ENCODE data around the gene KASH5. TPM values are rescaled to one million over a fixed set of nuclear protein-coding genes. Genes with fewer than 3 reads are reported as not detected.

KASH5 gene
- total and polyA plus RNA-seq, 2 of the 4 experiments (the other 2 are of a cell fraction), result not detected

DNA sequence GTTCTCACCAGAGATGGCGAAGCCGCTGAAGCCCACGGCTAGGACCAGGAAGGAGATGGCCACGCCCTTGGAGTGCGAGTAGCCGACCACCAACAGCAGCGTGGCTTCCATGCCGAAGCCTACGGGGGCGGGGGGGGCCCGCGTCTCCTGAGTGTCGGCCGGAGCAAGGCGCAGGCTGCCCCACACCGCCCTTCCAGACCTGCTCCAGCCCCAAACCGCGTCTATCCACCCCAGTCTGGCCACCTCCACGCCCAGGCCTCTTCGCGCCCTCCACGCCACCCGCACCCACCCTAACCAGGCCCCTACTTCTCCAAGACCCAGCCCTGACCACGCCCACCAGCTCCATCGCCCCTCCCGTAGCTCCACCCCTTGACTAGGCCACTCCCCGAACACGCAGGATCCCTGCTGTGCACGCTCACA, 43.3 kb downstream of the KASH5 start:
- H3K27me3 ChIP-seq (ENCODE audit: control insufficient read depth, insufficient read depth, low read length), result peaks cover 95% of the 10 kb centered on the region

More for the DNA sequence above, 43.3 kb downstream of the KASH5 start:
- ATAC-seq (ENCODE audit: low read depth) (no peak), DNase-seq (no peak)
- 39% methylated on average over 12 of the region's 29 CpGs; no CpG with 5 or more reads in 1 of the 2 experiments for WGBS, 2 experiments (ENCODE audit: extremely low coverage in 2 of 2, insufficient read length in 1 of 2)
- Histone ChIP-seq H3K4me3 (ENCODE audit: insufficient read depth, low read depth, low read length) (no peak overlapping the region), H4K91ac (ENCODE audit: insufficient read depth, low read depth, low read length) (no peak overlapping the region), H3K9me3 (ENCODE audit: control insufficient read depth, insufficient read depth, low read length) (peaks cover 18% of the 10 kb centered on the region), H3K4me1 (ENCODE audit: control insufficient read depth, insufficient read depth, low read length) (no peaks in the 10 kb centered on the region), H2AK5ac (ENCODE audit: low read depth, low read length) (no peak overlapping the region), H3K14ac (replicated peaks; ENCODE audit: low read depth, low read length) (no peak overlapping the region), H2AK9ac (replicated peaks; ENCODE audit: low read depth, low read length, poor library complexity) (no peak overlapping the region), H4K5ac (ENCODE audit: low read depth, low read length) (no peak overlapping the region), H3K9me1 (ENCODE audit: insufficient read depth, low read length) (no peaks in the 10 kb centered on the region), H2AFZ (replicated peaks; ENCODE audit: low read length, poor library complexity) (no peak overlapping the region), H3K9ac (ENCODE audit: low read depth, low read length) (no peak overlapping the region), H4K8ac (ENCODE audit: low read depth in 2 of 2, low read length in 2 of 2) (no peak overlapping the region), H3K4me2 (ENCODE audit: low read depth, low read length) (no peak overlapping the region), H4K20me1 (ENCODE audit: insufficient read depth, low read length) (no peaks in the 10 kb centered on the region), H3K79me1 (ENCODE audit: low read depth in 1 of 2, low read length in 2 of 2) (no peaks in the 10 kb centered on the region), H3K18ac (ENCODE audit: low read depth, low read length) (no peak overlapping the region), H3K56ac (ENCODE audit: extremely low read depth, insufficient read depth, low read length) (no peak overlapping the region), H2BK120ac (ENCODE audit: low read depth, low read length) (no peak overlapping the region), H3K4ac (ENCODE audit: low read depth, low read length) (no peak overlapping the region), H3K27ac (ENCODE audit: insufficient read depth, low read length) (no peak overlapping the region), H2BK20ac (ENCODE audit: low read depth, low read length) (no peak overlapping the region), H3K23ac (ENCODE audit: low read depth, low read length) (no peak overlapping the region), H3K36me3 (ENCODE audit: control insufficient read depth, insufficient read depth, low read length) (no peaks in the 10 kb centered on the region), H2BK5ac (ENCODE audit: low read depth, low read length, poor library complexity, severe bottlenecking) (no peak overlapping the region), H2BK15ac (ENCODE audit: low read depth, low read length) (no peak overlapping the region)
- ChIA-PET POLR2A (ENCODE audit: unreplicated experiment) (interaction anchor here (0.6 to 0.7 kb wide), 2 partner anchors 15 to 21 kb away, joined by 3 to 6 read pairs; no protein-coding TSS in a partner anchor), CTCF (no interaction called here)
- intact Hi-C loops (cut with micrococcal nuclease) (no loop called here), dilution Hi-C loops (cut with HindIII; ENCODE audit: low sequenced_read_pairs, unreplicated experiment) (no loop called here), in situ Hi-C loops (cut with MboI; ENCODE audit: low sequenced_read_pairs) (loop anchor here (10.0 kb wide), 1 partner anchor 167 kb away; no protein-coding TSS in a partner anchor)
- TF ChIP-seq, protein P1, sequence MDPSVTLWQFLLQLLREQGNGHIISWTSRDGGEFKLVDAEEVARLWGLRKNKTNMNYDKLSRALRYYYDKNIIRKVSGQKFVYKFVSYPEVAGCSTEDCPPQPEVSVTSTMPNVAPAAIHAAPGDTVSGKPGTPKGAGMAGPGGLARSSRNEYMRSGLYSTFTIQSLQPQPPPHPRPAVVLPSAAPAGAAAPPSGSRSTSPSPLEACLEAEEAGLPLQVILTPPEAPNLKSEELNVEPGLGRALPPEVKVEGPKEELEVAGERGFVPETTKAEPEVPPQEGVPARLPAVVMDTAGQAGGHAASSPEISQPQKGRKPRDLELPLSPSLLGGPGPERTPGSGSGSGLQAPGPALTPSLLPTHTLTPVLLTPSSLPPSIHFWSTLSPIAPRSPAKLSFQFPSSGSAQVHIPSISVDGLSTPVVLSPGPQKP (IDR thresholded peaks at IDR 0.05; ENCODE audit: borderline replicate concordance, low read depth, low read length), result no peak
- TF ChIP-seq, protein P2, sequence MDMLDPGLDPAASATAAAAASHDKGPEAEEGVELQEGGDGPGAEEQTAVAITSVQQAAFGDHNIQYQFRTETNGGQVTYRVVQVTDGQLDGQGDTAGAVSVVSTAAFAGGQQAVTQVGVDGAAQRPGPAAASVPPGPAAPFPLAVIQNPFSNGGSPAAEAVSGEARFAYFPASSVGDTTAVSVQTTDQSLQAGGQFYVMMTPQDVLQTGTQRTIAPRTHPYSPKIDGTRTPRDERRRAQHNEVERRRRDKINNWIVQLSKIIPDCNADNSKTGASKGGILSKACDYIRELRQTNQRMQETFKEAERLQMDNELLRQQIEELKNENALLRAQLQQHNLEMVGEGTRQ (IDR thresholded peaks at IDR 0.05; ENCODE audit: low read depth, low read length), result no peak
- TF ChIP-seq CHD1 (IDR thresholded peaks at IDR 0.05; ENCODE audit: low read depth, low read length) (no peak), CEBPB (IDR thresholded peaks at IDR 0.05; ENCODE audit: low read depth, low read length) (no peak), BHLHE40 (IDR thresholded peaks at IDR 0.05; ENCODE audit: low read depth, low read length) (no peak), NFE2L2 (IDR thresholded peaks at IDR 0.05; ENCODE audit: low read depth, low read length) (no peak)
- BruUV-seq (replicated peaks), result no TSS peak

Measured in IMR-90 (cell line).